K562 (cell line): ENCODE measurements around the gene DZIP3.

ENCODE experiments used
- BHLHE40 ChIP-seq: IDR thresholded peaks from 2 replicates; pipeline ENCODE4 v1.6.1; 2011; ENCODE audit warnings: low read length, improper control_type of control experiment
- CEBPB ChIP-seq: fragments of 450-650 bp; IDR thresholded peaks from 2 replicates; pipeline ENCODE4 v1.6.1; 2016; ENCODE audit warnings: missing genetic modification characterization, missing compliant biosample characterization
- CHD1 ChIP-seq: fragments of 200-600 bp; sonication (generic); IDR thresholded peaks from one replicate; pipeline ENCODE4 v1.6.1; 2012; ENCODE audit warnings: mild to moderate bottlenecking, moderate library complexity, low read length, inconsistent platforms
- MECOM ChIP-seq: fragments of 250-450 bp; sonication (Bioruptor Pico); IDR thresholded peaks from 2 replicates; pipeline ENCODE4 v1.8.0; 2022; ENCODE audit warnings: inconsistent platforms
- MXI1 ChIP-seq: IDR thresholded peaks from 2 replicates; pipeline ENCODE4 v1.6.1; 2011; ENCODE audit warnings: low read depth, mild to moderate bottlenecking, improper control_type of control experiment, low read length
- PHF21A ChIP-seq: fragments of 450-650 bp; IDR thresholded peaks from 2 replicates; pipeline ENCODE4 v1.6.1; 2017; ENCODE audit warnings: low read depth, borderline replicate concordance
- SMC3 ChIP-seq: conservative IDR thresholded peaks from 2 replicates; pipeline ENCODE4 v1.6.1; 2011; ENCODE audit warnings: low read depth, low read length, improper control_type of control experiment; ENCODE audit not compliant: insufficient read depth
- U2AF2 ChIP-seq: fragments of 200-400 bp; formaldehyde crosslinking; optimal IDR thresholded peaks from 2 replicates; pipeline ENCODE3; 2017; ENCODE audit warnings: low read depth, mild to moderate bottlenecking, low read length
- ZNF507 ChIP-seq: conservative IDR thresholded peaks from 2 replicates; pipeline ENCODE4 v1.6.1; 2017; ENCODE audit warnings: missing genetic modification characterization, missing compliant biosample characterization
- TF ChIP-seq, protein P1 (sequence below), 3 experiments: IDR thresholded peaks in 2 of 3; conservative IDR thresholded peaks in 1 of 3; 2 replicates each; pipeline ENCODE4 v1.5.1; 2011 to 2012; ENCODE audit warnings: low read length in 3 of 3, mild to moderate bottlenecking in 3 of 3, control low read depth in 2 of 3, improper control_type of control experiment in 1 of 3, inconsistent platforms in 1 of 3, low read depth in 1 of 3, mixed read lengths in 1 of 3, moderate library complexity in 1 of 3; ENCODE audit not compliant: insufficient read depth in 2 of 3
- TF ChIP-seq, protein P2 (sequence below): fragments of 150-350 bp; conservative IDR thresholded peaks from 2 replicates; pipeline ENCODE4 v1.6.1; 2014; ENCODE audit warnings: low read length
- TF ChIP-seq, protein P3 (sequence below): fragments of 250-450 bp; sonication (Bioruptor Pico); IDR thresholded peaks from 2 replicates; pipeline ENCODE4 v1.8.0; 2021; ENCODE audit warnings: moderate library complexity, mild to moderate bottlenecking, inconsistent platforms
- TF ChIP-seq, protein P4 (sequence below), 3 experiments: fragments of 200-800 bp in 1 of 3; fragments of 250-450 bp in 1 of 3; fragments of 450-650 bp in 1 of 3; sonication (Bioruptor Pico) in 1 of 3; sonication (Bioruptor generic) in 1 of 3; formaldehyde crosslinking in 1 of 3; IDR thresholded peaks; 2 replicates each; pipeline versions ENCODE4 v1.6.1 to v1.8.0; 2016 to 2022; ENCODE audit warnings: mild to moderate bottlenecking in 2 of 3, missing genetic modification characterization in 2 of 3, missing compliant biosample characterization in 1 of 3, moderate library complexity in 1 of 3
- TF ChIP-seq, protein P5 (sequence below): sonication (generic); formaldehyde crosslinking; IDR thresholded peaks from 2 replicates; pipeline ENCODE4 v1.8.1; 2023; ENCODE audit warnings: mild to moderate bottlenecking, missing genetic modification reagents

DNA sequence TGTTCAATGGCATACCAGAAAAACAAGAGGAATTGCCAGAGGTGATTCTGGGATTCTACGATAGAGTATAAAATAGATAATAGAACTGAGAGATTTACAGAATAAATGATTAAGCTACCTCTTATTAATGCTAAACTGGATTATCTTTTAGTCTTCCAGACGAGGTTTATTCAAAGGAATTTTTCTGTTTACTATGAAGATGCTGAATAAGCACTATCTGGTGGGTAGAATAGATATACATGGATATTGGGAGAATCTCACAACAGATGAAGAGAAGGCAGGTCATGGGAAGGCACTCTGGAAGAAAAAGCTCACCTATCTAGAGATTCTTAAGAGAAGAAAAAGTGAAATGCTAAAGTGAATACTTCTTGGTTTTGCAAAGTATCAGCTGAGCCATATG is 11.5 kb upstream of the DZIP3 start:
- no peak for TF ChIP-seq U2AF2
- TF ChIP-seq, protein P1, sequence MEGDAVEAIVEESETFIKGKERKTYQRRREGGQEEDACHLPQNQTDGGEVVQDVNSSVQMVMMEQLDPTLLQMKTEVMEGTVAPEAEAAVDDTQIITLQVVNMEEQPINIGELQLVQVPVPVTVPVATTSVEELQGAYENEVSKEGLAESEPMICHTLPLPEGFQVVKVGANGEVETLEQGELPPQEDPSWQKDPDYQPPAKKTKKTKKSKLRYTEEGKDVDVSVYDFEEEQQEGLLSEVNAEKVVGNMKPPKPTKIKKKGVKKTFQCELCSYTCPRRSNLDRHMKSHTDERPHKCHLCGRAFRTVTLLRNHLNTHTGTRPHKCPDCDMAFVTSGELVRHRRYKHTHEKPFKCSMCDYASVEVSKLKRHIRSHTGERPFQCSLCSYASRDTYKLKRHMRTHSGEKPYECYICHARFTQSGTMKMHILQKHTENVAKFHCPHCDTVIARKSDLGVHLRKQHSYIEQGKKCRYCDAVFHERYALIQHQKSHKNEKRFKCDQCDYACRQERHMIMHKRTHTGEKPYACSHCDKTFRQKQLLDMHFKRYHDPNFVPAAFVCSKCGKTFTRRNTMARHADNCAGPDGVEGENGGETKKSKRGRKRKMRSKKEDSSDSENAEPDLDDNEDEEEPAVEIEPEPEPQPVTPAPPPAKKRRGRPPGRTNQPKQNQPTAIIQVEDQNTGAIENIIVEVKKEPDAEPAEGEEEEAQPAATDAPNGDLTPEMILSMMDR (IDR thresholded peaks at IDR 0.05 in 2 of 3, conservative IDR thresholded peaks at IDR 0.05 in 1 of 3; ENCODE audit: insufficient read depth in 2 of 3, low read depth in 1 of 3, low read length in 3 of 3), result no peak
- TF ChIP-seq PHF21A, result no peak
- no peak for TF ChIP-seq MXI1
- no peak for TF ChIP-seq BHLHE40
- no peak for TF ChIP-seq ZNF507 (tag)
- TF ChIP-seq, protein P2, sequence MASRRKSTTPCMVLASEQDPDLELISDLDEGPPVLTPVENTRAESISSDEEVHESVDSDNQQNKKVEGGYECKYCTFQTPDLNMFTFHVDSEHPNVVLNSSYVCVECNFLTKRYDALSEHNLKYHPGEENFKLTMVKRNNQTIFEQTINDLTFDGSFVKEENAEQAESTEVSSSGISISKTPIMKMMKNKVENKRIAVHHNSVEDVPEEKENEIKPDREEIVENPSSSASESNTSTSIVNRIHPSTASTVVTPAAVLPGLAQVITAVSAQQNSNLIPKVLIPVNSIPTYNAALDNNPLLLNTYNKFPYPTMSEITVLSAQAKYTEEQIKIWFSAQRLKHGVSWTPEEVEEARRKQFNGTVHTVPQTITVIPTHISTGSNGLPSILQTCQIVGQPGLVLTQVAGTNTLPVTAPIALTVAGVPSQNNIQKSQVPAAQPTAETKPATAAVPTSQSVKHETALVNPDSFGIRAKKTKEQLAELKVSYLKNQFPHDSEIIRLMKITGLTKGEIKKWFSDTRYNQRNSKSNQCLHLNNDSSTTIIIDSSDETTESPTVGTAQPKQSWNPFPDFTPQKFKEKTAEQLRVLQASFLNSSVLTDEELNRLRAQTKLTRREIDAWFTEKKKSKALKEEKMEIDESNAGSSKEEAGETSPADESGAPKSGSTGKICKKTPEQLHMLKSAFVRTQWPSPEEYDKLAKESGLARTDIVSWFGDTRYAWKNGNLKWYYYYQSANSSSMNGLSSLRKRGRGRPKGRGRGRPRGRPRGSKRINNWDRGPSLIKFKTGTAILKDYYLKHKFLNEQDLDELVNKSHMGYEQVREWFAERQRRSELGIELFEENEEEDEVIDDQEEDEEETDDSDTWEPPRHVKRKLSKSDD, result no peak
- TF ChIP-seq, protein P3, sequence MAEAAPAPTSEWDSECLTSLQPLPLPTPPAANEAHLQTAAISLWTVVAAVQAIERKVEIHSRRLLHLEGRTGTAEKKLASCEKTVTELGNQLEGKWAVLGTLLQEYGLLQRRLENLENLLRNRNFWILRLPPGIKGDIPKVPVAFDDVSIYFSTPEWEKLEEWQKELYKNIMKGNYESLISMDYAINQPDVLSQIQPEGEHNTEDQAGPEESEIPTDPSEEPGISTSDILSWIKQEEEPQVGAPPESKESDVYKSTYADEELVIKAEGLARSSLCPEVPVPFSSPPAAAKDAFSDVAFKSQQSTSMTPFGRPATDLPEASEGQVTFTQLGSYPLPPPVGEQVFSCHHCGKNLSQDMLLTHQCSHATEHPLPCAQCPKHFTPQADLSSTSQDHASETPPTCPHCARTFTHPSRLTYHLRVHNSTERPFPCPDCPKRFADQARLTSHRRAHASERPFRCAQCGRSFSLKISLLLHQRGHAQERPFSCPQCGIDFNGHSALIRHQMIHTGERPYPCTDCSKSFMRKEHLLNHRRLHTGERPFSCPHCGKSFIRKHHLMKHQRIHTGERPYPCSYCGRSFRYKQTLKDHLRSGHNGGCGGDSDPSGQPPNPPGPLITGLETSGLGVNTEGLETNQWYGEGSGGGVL, result no peak
- TF ChIP-seq SMC3, result no peak
- TF ChIP-seq, protein P4, sequence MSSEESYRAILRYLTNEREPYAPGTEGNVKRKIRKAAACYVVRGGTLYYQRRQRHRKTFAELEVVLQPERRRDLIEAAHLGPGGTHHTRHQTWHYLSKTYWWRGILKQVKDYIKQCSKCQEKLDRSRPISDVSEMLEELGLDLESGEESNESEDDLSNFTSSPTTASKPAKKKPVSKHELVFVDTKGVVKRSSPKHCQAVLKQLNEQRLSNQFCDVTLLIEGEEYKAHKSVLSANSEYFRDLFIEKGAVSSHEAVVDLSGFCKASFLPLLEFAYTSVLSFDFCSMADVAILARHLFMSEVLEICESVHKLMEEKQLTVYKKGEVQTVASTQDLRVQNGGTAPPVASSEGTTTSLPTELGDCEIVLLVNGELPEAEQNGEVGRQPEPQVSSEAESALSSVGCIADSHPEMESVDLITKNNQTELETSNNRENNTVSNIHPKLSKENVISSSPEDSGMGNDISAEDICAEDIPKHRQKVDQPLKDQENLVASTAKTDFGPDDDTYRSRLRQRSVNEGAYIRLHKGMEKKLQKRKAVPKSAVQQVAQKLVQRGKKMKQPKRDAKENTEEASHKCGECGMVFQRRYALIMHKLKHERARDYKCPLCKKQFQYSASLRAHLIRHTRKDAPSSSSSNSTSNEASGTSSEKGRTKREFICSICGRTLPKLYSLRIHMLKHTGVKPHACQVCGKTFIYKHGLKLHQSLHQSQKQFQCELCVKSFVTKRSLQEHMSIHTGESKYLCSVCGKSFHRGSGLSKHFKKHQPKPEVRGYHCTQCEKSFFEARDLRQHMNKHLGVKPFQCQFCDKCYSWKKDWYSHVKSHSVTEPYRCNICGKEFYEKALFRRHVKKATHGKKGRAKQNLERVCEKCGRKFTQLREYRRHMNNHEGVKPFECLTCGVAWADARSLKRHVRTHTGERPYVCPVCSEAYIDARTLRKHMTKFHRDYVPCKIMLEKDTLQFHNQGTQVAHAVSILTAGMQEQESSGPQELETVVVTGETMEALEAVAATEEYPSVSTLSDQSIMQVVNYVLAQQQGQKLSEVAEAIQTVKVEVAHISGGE (CRISPR knock-in tag; IDR thresholded peaks at IDR 0.05), result no peak
- TF ChIP-seq MECOM (CRISPR knock-in tag), result no peak
- TF ChIP-seq, protein P5, sequence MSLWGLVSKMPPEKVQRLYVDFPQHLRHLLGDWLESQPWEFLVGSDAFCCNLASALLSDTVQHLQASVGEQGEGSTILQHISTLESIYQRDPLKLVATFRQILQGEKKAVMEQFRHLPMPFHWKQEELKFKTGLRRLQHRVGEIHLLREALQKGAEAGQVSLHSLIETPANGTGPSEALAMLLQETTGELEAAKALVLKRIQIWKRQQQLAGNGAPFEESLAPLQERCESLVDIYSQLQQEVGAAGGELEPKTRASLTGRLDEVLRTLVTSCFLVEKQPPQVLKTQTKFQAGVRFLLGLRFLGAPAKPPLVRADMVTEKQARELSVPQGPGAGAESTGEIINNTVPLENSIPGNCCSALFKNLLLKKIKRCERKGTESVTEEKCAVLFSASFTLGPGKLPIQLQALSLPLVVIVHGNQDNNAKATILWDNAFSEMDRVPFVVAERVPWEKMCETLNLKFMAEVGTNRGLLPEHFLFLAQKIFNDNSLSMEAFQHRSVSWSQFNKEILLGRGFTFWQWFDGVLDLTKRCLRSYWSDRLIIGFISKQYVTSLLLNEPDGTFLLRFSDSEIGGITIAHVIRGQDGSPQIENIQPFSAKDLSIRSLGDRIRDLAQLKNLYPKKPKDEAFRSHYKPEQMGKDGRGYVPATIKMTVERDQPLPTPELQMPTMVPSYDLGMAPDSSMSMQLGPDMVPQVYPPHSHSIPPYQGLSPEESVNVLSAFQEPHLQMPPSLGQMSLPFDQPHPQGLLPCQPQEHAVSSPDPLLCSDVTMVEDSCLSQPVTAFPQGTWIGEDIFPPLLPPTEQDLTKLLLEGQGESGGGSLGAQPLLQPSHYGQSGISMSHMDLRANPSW (CRISPR knock-in tag), result no peak
- no peak for TF ChIP-seq CHD1
- TF ChIP-seq CEBPB (tag), result no peak
